NK-92 (cell line): Measurements from ENCODE around the gene SPTA1.

Experiments used
- DNase-seq: peaks from one replicate; lab custom pipeline; 2025; ENCODE audit not compliant: unreplicated experiment; lab: John Stamatoyannopoulos, UW

SPTA1 gene

GRCh38 chr1:158687037-158687436 is 522 bp upstream of the SPTA1 start:
- no peak for DNase-seq

GRCh38 chr1:158685085-158685484 is 1.4 kb downstream of the SPTA1 start:
- DNase-seq, result no peak

DNA sequence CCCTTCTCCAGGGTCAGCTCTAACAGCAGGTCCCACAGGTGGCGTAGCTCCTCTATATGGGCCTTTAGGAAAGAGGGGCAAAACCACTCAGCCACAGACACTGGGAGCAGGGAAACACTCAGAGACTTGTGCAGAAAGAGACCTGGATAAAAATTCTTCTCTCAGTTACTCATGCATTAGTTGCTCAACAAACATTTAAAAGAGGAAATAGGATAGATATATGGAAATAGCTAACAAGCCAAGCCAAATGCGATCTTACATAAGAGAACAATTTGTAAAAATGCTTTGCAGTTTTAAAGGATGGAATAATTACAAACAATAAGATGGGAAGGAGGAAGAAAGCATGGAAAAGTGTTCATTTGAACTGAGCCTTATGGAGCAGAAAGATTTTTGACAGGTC is 4.9 kb downstream of the SPTA1 start:
- no peak for DNase-seq

GRCh38 chr1:158679289-158679688 is 7.2 kb downstream of the SPTA1 start:
- no peak for DNase-seq

DNA sequence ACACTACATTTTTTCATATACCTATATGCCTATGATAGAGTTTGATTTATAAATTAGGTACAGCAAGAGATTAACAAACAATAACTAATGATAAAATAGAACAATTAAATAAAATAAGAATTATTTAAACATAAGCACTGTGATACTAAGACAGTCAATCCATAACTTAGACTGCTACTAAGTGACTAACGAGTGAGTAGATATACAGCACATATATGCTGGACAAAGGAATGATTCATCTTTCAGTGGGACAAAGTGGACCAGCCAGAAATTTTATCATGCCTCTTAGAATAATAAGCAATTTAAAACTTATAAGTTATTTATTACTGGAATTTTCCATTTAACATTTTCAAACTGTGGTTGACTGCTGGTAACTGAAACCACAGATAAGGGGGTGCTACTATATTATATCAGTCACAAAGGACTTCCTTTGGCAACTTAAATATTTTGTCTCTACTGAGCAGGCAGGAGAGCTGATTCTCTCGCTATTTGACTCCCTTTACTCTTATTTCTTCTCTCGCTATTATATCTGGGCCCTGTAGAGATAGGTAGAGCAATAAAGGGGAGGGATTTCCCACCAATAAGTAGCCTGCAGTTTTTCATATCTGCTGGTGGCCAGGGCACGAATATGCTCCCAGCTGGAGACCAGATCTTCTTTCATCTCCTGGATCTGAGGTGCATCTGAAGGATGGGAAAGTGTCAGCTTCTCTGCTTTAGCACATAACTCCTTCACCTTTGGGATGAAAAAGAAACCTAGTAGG is 10.8 kb downstream of the SPTA1 start:
- DNase-seq, result no peak

DNA sequence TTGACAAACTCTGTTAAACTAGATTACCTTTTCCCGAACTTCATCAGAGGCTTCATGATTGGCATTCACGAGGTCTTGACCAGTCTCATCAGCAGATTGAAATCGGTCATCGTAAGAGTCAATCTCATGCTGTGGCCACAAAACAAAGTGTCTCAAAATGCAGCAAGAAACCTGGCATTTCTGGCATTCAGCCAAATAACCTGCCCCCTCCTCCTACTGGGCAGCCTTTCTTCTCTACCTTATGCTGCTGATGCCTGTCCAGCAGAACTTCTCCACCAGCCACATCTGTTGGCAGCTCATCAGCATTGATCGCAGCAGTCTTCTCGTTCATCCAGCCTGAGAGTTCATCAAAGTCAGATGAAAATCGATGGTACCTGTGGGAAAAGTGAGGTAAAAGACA is 12.2 kb downstream of the SPTA1 start:
- DNase-seq, result no peak

- DNase-seq, result no peak
Measured at GRCh38 chr1:158666037-158666436, 20.5 kb downstream of the SPTA1 start.

DNA sequence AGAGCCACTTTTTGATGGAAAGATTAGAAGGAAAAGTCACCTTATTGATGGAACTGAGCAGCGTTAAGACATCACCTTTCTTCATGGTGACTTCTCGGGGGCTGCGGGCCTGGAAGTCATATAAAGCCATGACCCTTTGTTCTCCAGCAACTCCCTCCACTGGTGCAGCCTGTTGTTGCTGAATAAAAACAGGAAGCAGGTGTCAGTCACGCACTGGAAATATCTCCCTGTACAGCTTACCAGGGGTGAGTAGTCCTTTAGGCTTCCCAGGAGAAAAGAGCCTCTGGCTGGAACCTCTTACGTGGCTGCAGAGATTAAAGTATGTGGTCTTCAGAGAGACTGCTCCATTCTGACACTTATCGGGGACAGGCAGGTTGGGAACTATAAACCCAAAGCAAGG is 31.9 kb downstream of the SPTA1 start:
- DNase-seq, result no peak

DNA sequence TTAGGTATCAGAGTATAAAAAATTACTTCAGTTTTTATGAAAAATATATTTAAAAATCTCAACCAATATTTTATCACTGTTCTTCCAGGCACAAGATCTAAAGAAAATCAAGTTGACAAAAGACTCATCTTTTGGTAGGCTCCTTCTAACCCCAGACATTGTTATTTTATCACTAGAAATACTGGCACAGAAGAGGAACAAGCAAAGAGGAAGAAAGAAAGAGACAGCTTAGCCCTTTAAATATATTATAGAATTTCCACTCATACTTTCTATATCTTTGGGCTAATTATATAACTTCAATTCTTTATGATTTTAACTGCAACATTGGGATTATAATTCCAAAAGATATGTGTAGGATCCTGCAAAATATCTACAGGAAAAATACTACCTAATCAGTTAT is 32.4 kb downstream of the SPTA1 start:
- DNase-seq, result no peak

DNA sequence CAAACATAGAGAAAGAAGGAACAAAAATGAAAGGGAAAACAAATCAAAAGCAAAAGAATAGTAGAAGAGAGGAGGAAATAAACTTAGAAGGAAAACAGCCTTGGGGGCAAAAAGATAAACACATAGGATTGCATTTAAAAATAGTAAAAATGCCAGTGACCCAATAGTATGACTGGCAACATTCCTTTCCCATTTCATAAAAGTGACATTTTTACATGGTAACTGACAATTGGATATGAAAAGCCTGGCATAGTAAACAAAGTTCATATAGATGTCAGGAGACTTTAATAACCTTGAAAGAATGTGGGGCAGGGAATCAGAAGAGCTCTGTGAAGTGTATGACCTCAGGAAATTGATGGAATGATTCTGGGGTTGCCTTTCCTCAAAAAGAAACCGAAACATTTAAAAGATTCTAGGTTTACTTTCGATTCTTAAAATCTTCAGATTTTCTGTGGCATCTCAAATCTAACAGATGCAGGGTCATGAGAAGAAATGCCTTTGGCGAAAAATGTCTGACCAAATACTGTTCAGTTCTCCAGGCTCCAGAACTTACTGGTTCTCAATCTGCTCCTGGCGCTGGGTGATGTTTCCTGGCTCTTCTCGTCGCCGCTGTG is 33.7 kb downstream of the SPTA1 start:
- no peak for DNase-seq

DNA sequence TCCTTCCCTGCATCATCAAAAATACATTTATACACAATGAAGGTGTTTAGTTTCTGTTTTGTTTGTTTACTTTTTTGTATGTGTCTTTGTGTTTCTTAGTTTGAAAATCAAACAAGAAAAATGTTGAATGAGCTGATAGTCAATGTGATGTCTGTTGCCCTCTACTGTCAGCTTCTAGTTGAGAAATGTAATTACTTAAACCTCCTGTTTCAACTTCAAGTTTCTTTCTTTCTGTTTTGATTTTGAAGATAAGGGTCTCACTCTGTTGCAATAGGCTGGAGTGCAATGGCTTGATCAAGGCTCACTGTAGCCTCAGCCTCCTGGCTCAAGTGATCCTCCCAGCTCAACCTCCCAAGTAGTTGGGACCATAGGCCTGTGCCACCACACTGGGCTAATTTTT is 37.5 kb downstream of the SPTA1 start:
- no peak for DNase-seq

DNA sequence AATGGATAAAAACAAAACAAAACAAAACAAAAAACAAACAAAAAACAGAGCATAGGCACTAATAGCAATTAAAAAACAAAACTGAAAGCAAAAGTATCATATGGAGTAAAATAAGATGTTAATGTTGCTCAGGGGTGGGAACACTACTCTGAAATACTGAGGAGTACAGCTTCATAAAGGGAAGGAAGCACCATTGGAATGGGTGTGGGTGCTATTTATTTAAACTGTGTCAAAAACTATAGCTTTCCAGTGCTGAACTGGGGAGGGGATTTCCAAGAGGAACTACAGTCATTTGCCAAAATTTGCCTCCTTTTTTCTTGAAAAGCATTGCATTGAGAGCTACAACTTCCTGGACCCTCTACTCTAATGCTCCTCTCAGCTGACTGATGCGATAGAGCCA is 40.0 kb downstream of the SPTA1 start:
- DNase-seq, result no peak

DNA sequence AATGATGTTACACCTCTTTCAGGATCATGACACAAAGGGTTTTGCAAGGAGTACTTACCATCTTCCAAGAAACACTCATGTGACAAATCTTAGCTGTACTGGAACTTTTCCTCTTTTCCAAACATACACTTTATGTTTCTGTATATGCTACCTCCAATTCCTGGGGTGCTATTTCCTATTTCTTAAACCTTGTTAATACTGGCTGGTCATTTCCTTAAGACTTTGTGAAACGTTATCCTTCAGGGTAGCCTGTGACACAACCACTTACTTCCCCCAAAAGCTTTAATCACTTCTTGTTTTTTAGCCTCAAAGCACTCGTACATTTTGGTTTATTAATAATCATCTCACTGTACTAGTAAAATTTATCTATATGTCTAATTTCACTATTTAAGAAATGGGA is 42.1 kb downstream of the SPTA1 start:
- no peak for DNase-seq

DNA sequence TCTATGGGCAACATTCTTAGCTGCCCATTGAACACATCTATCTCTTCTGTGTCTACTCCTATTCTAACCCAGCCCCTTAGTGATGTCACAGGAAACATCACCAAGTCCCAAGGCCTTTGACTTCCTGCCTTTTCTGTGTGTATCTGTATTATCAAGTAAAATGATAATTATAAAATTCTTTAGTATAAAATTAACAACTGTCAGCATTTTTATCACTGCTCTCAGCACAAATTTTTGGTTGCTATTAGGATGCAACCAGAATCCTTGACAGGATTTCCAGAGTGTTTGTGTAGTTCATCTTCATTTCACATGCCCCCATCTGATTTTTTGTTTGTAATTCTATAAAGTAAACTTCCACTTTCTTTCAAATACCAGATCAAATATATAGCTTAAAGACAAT is 47.6 kb downstream of the SPTA1 start:
- no peak for DNase-seq

GRCh38 chr1:158638146-158638545 is 48.4 kb downstream of the SPTA1 start:
- DNase-seq, result no peak

DNA sequence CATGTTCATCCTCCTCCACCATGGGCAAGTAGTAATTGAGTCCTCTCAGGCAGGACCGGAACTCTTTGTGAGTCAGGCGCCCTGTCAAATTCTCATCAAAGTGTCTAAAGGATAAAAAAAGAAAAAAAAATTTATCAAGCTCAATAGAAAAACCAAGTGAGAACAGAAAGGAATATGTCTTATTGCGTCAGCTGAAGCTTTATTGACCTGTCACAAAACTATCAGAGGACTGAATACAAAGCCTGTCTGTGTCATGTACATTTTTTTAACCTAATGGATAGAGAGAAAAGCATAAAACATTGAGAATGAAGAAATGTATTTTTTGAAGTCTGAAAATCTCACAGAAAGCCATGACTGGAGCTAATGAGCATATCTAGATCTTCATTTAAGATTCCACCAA is 72.8 kb downstream of the SPTA1 start:
- DNase-seq, result no peak

GRCh38 chr1:158611916-158612315 is 74.6 kb downstream of the SPTA1 start:
- DNase-seq, result no peak

DNA sequence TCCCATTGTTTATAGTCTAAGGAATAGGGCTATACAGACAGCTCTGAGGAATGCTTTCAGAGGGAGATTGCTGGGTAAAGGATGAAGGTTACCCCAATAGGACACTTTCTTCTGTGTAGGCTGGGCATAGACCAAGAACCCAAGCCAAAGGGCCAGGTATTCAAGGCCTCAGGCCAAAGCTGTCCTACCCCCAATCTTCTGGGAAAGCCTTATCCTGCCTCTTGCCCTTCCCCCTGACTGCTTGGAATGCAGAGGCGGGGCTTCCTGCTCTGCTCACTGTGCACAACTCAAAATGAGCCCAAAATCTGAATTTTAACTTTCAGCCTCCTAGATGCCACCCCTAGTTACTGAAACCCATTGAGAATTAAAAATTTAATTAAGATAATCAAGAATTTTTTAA is 79.2 kb downstream of the SPTA1 start:
- no peak for DNase-seq

- DNase-seq, result no peak
Measured at GRCh38 chr1:158604968-158605367, 81.5 kb downstream of the SPTA1 start, which contains the start of gene OR10Z1. Gene OR10Z1 (plus strand): TSS chr1:158605268. CDS start chr1:158606439, 1,171 bp downstream.

- no peak for DNase-seq
Measured at GRCh38 chr1:158600735-158601134, 85.8 kb downstream of the SPTA1 start.

DNA sequence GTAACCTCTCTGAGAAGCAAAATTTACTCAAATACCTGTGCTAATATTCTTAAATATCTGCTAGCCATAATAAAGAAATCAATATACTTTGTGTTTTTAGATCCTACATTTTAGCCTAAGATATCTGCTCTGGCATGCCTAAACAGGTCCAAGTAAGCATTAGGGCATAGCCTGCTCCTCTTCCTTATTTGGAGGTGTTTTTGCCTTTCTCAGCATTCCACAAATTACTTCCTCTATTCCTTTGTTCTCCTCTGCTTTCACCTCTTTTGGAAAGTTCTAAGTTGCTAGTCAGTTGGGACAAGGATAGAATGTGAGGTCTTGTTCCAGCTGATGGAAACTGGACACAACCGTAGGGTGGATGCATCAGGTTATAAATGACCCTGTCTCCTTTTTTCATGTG is 99.6 kb downstream of the SPTA1 start:
- no peak for DNase-seq

GRCh38 chr1:158583962-158584361 is 102.6 kb downstream of the SPTA1 start:
- DNase-seq, result no peak

DNA sequence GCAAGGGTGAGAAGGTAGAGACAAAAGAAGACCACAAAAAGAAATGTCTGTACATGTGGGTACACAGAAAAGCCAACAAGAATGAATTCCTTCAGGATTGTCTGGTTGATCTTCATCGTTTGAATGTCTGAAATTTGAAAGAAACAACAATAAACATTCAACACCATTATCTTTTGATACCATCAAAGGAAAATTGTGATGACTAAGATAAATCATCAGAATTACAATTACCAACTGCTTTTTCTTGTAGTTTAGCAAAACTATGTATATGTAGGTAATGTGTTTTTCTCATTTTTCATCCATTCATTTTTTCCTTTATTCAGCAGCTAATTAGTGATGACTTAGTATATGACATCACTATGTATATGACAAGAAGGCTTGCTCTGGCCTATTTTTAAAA is 106.8 kb downstream of the SPTA1 start, which contains the start of gene OR10X1:
TSS of gene OR10X1 (minus strand) at position 167 of the 400 bp plus-strand sequence. CDS start at position 167, 0 bp downstream.
- DNase-seq, result no peak
